ENCODE measurements around the gene RHOT1.
"Not testable (repeated sequence)": the region's sequence is repeated elsewhere in the genome, so short reads cannot be mapped to it uniquely, and the experiment has no call there.

RHOT1 gene

GRCh38 chr17:32240750-32241149, 98.4 kb downstream of the RHOT1 start:
- DNase-seq, result peak; percentile 11

GRCh38 chr17:32241640-32242039, 99.3 kb downstream of the RHOT1 start:
- no peak for DNase-seq

- no peak for DNase-seq
Observed at GRCh38 chr17:32249475-32249874, 107.2 kb downstream of the RHOT1 start.

- DNase-seq, result peak; percentile 67
Observed at GRCh38 chr17:32253117-32253611, 110.9 kb downstream of the RHOT1 start.

GRCh38 chr17:32256012-32256700, 113.9 kb downstream of the RHOT1 start:
- DNase-seq, result no peak

- DNase-seq, result no peak
Observed at GRCh38 chr17:32256701-32257019, 114.4 kb downstream of the RHOT1 start.

- DNase-seq, result no peak
Observed at GRCh38 chr17:32258383-32259140, 116.3 kb downstream of the RHOT1 start.

GRCh38 chr17:32259586-32259985, 117.3 kb downstream of the RHOT1 start:
- no peak for DNase-seq

GRCh38 chr17:32261417-32261736, 119.1 kb downstream of the RHOT1 start:
- no peak for DNase-seq

- DNase-seq, result no peak
Observed at GRCh38 chr17:32261936-32262510, 119.7 kb downstream of the RHOT1 start.

- not testable (repeated sequence) for DNase-seq
Observed at GRCh38 chr17:32263515-32263914, 121.2 kb downstream of the RHOT1 start.

- DNase-seq, result no peak
Observed at GRCh38 chr17:32264140-32264799, 122.0 kb downstream of the RHOT1 start.

GRCh38 chr17:32264823-32265191, 122.5 kb downstream of the RHOT1 start:
- DNase-seq, result no peak

GRCh38 chr17:32265192-32265923, 123.1 kb downstream of the RHOT1 start, which contains the start of gene RHBDL3:
Gene RHBDL3, plus strand, starts transcription at chr17:32265832. Its CDS starts 358 bp downstream, at chr17:32266190.
- no peak for DNase-seq

GRCh38 chr17:32266051-32266388, 123.7 kb downstream of the RHOT1 start:
- DNase-seq, result no peak

GRCh38 chr17:32266389-32267301, 124.3 kb downstream of the RHOT1 start:
- no peak for DNase-seq

- DNase-seq, result no peak
Observed at GRCh38 chr17:32267690-32268205, 125.4 kb downstream of the RHOT1 start.

GRCh38 chr17:32268734-32269288, 126.5 kb downstream of the RHOT1 start:
- no peak for DNase-seq

GRCh38 chr17:32269377-32269776, 127.1 kb downstream of the RHOT1 start:
- DNase-seq, result no peak

- DNase-seq, result no peak
Observed at GRCh38 chr17:32271844-32272243, 129.5 kb downstream of the RHOT1 start.

GRCh38 chr17:32274101-32274500, 131.8 kb downstream of the RHOT1 start:
- no peak for DNase-seq

Data from kidney glomerular epithelial cell (primary cell).